ENCODE results near the gene PTTG1. TPM values are rescaled to one million over a fixed set of nuclear protein-coding genes. Genes with fewer than 3 reads are reported as not detected.

Gene PTTG1
- total RNA-seq, 1 experiment from 2014 or later, result 245 TPM

DNA sequence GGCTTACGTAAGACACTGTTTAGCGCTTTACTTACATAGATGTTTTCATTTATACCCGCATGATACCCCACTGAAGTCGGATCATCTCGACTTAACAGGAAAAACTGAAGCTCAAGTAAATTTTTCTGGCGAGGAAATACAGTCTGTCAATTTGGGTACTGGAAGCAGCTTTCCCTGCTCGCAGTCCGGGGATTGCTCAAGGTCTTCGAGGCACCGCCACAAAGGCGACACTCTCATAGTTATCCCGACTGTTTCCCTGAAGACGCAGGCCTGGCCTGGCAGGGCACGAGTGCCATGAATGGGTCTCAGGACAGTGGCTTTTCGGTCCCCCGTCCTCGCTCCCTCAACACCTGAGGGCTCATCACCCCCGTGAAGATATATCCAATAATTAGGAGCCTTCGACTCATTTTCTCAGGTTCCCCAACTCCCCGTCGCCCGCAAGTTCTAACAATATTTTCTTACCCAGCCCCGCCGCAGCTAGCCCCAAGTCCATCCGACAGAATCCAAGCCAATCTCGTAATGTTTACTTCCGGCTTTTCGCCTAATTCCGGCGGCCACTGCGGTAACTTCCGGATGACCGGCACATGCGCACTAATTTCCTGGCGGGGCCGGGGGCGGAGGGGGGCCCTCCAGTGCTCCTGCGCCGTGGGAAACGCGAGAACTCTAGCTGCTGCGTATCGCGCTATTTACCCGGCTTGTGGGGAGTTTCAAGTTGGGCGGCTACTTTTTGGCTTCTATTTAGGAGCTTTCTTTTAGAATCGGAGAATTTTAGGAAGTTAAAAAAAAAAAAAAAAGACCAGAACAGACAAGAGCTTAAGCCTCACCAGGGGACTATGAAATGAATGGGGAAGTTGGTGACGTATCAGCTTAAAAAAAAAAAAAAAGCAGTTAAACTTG, 2.8 kb upstream of the PTTG1 start, which contains the start of gene SLU7:
Gene SLU7 (minus strand): TSS at position 521 of the 897 bp plus-strand sequence. CDS start 3,787 bp downstream, outside the sequence.
- Histone ChIP-seq H3K4me3 (ENCODE audit: low read length) (peak within 1 kb of the TSS; percentile 94), H3K27ac (ENCODE audit: low read length) (peak within 1 kb of the TSS; percentile 60), H3K27me3 (ENCODE audit: low read length) (no peaks in the 10 kb centered on the region), H4K20me1 (ENCODE audit: low read length) (no peaks in the 10 kb centered on the region), H3K9me2 (replicated peaks; ENCODE audit: low read length) (no peaks in the 10 kb centered on the region), H3K4me2 (ENCODE audit: low read length) (peak within 1 kb of the TSS; percentile 97), H3K9ac (ENCODE audit: low read length) (peak within 1 kb of the TSS; percentile 92), H3K36me3 (ENCODE audit: low read depth, low read length) (peaks cover 6% of the 10 kb centered on the region; the same call in 1 of the 2 replicates), H2AFZ (ENCODE audit: low read length) (peak within 1 kb of the TSS; percentile 84), H3K4me1 (ENCODE audit: insufficient read depth, low read length) (peaks cover 27% of the 10 kb centered on the region), H3K79me2 (ENCODE audit: low read length) (peaks cover 47% of the 10 kb centered on the region), H3K9me3 (ENCODE audit: low read length) (no peaks in the 10 kb centered on the region), H3F3A (ENCODE audit: low read length, unreplicated experiment) (no peaks in the 10 kb centered on the region)
- DNase-seq (peak; percentile 95), ATAC-seq (peak; percentile 66)
- intact Hi-C loops (cut with micrococcal nuclease), result no loop called here
- CTCF ChIA-PET, result interaction anchor here (0.6 kb wide), 2 partner anchors 176 to 200 kb away, joined by 4 to 5 read pairs; no protein-coding TSS in a partner anchor
- TSS peak; percentile 85 for BruUV-seq (replicated peaks)
- TF ChIP-seq EZH2phosphoT487 (IDR thresholded peaks at IDR 0.05; ENCODE audit: borderline replicate concordance, low read length) (no peak), CTCF (conservative IDR thresholded peaks at IDR 0.05; ENCODE audit: low read depth, low read length) (no peak)
- POLR2A ChIA-PET (ENCODE audit: unreplicated experiment), result interaction anchor here (0.5 to 0.8 kb wide), 5 partner anchors 18 to 152 kb away, joined by 6 to 11 read pairs (median 8); no protein-coding TSS in a partner anchor

- Histone ChIP-seq H3K9me2 (replicated peaks; ENCODE audit: low read length) (no peaks in the 10 kb centered on the region), H3F3A (ENCODE audit: low read length, unreplicated experiment) (no peaks in the 10 kb centered on the region), H3K9ac (ENCODE audit: low read length) (peak overlapping the region; percentile 92), H2AFZ (ENCODE audit: low read length) (peak overlapping the region; percentile 84), H3K27me3 (ENCODE audit: low read length) (no peaks in the 10 kb centered on the region), H3K27ac (ENCODE audit: low read length) (peak overlapping the region; percentile 60), H3K79me2 (ENCODE audit: low read length) (peaks cover 56% of the 10 kb centered on the region), H3K9me3 (ENCODE audit: low read length) (no peaks in the 10 kb centered on the region), H4K20me1 (ENCODE audit: low read length) (0 out of 2 replicates have a peak, but pooled peaks cover 5% of the 10 kb centered on the region), H3K4me2 (ENCODE audit: low read length) (peak overlapping the region; percentile 97), H3K4me1 (ENCODE audit: insufficient read depth, low read length) (peaks cover 36% of the 10 kb centered on the region), H3K4me3 (ENCODE audit: low read length) (peak overlapping the region; percentile 94), H3K36me3 (ENCODE audit: low read depth, low read length) (peaks cover 12% of the 10 kb centered on the region)
- ATAC-seq, result no peak; the same call in 1 of the 2 replicates
- CTCF ChIA-PET, result interaction anchor here (0.6 kb wide), 1 partner anchor 201 kb away, joined by 4 read pairs; no protein-coding TSS in a partner anchor
- intact Hi-C loops (cut with micrococcal nuclease), result loop anchor here (5.0 kb wide), 1 partner anchor 43 kb away; no protein-coding TSS in a partner anchor
- TF ChIP-seq EZH2 (IDR thresholded peaks at IDR 0.05; ENCODE audit: low read length, unreplicated experiment) (no peak), CTCF (conservative IDR thresholded peaks at IDR 0.05; ENCODE audit: low read depth, low read length) (no peak), EZH2phosphoT487 (IDR thresholded peaks at IDR 0.05; ENCODE audit: borderline replicate concordance, low read length) (no peak)
- POLR2A ChIA-PET (ENCODE audit: unreplicated experiment), result interaction anchor here (0.5 to 0.7 kb wide), 2 partner anchors 19 to 151 kb away, joined by 7 to 11 read pairs; no protein-coding TSS in a partner anchor
- DNase-seq, result no peak
- TSS peak; percentile 31 for BruUV-seq (replicated peaks)
Measured at GRCh38 chr5:160419458-160420330, 2.0 kb upstream of the PTTG1 start.

Data from PC-3 (cell line).